Activated naive CD4-positive, alpha-beta T cell treated with anti-CD3 and anti-CD28 coated beads for 36 hours (primary cell): ENCODE measurements around the gene ATP1A2. TPM values are rescaled to one million over a fixed set of nuclear protein-coding genes. Genes with fewer than 3 reads are reported as not detected.

Experiments used
- CTCF ChIA-PET: fragments of 350-600 bp; sonication (Branson Sonifier 250); formaldehyde crosslinking; loops from one replicate; lab custom pipeline; 2021; ENCODE audit warnings: antibody characterized with exemption; lab: Charles Lee
- DNase-seq: peaks from one replicate; pipeline ENCODE4 v3.0.0-alpha.2; 2020
- H3K27ac Mint-ChIP-seq: one replicate; pipeline ENCODE4 v1.8.0; 2021; ENCODE audit warnings: mild to moderate bottlenecking, mixed read lengths
- H3K27me3 Mint-ChIP-seq: one replicate; pipeline ENCODE4 v1.8.0; 2021; ENCODE audit warnings: low read depth, mixed read lengths
- H3K36me3 Mint-ChIP-seq: one replicate; pipeline ENCODE4 v1.8.0; 2021; ENCODE audit warnings: low read depth, mixed read lengths
- H3K4me1 Mint-ChIP-seq: one replicate; pipeline ENCODE4 v1.8.0; 2021; ENCODE audit warnings: low read depth, mixed read lengths
- H3K4me3 Mint-ChIP-seq: one replicate; pipeline ENCODE4 v1.8.0; 2021; ENCODE audit warnings: mild to moderate bottlenecking, moderate library complexity, mixed read lengths
- H3K9me3 Mint-ChIP-seq: one replicate; pipeline ENCODE4 v1.8.0; 2021; ENCODE audit warnings: mixed read lengths
- intact Hi-C: fragments of 100-400 bp; cut with micrococcal nuclease; formaldehyde crosslinking; loops from one replicate; pipeline ENCODE4 v1.15.1; 2023
- total RNA-seq, 2 experiments: library from RNA; stranded (reverse); gene quantifications; one replicate each; pipeline ENCODE4 v1.2.3, GENCODE V29; 2021

Gene ATP1A2
- total RNA-seq, 2 experiments from 2014 or later = not detected

DNA sequence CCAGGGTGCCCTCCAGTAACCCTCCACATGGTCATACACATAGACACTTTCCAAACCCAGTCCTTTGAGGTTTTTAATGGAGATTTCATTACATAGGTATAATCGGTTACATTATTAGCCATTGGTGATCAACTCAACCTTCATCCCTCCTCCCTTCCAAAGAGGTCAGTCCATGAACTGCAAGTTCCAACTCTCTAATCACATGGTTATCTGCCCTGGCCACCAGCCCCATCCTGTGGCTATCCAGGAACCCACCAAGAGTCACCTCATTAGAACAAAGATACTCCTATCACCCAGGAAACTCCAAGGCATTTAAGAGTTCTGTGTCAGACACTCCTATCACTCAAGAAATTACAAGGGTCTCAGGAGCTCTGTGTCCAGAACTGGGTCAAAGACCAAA, 48.1 kb downstream of the ATP1A2 start:
- CTCF ChIA-PET = interaction anchor here (0.7 to 1.2 kb wide), 2 partner anchors 11 to 62 kb away, joined by 3 read pairs; no protein-coding TSS in a partner anchor
- intact Hi-C loops = no loop called here
- peaks cover 11% of the 10 kb centered on the region for H3K4me1 Mint-ChIP-seq
- DNase-seq = no peak
- H3K4me3 Mint-ChIP-seq = no peak overlapping the region
- no peaks in the 10 kb centered on the region for H3K27me3 Mint-ChIP-seq
- H3K36me3 Mint-ChIP-seq = no peaks in the 10 kb centered on the region
- H3K27ac Mint-ChIP-seq = no peak overlapping the region
- H3K9me3 Mint-ChIP-seq = no peaks in the 10 kb centered on the region

DNA sequence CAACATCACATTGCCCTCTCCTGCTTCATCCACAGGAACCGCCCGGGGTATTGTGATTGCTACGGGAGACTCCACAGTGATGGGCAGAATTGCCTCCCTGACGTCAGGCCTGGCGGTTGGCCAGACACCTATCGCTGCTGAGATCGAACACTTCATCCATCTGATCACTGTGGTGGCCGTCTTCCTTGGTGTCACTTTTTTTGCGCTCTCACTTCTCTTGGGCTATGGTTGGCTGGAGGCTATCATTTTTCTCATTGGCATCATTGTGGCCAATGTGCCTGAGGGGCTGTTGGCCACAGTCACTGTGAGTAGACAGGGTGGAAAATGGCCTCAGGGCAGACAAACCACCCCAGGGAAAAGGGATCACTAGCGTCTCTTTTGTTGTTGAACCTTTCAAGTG, 48.6 kb downstream of the ATP1A2 start:
- intact Hi-C loops = no loop called here
- DNase-seq = no peak
- no peak overlapping the region for H3K4me3 Mint-ChIP-seq
- no peaks in the 10 kb centered on the region for H3K9me3 Mint-ChIP-seq
- H3K36me3 Mint-ChIP-seq = no peaks in the 10 kb centered on the region
- CTCF ChIA-PET = interaction anchor here (0.7 to 1.2 kb wide), 2 partner anchors 11 to 63 kb away, joined by 3 read pairs; no protein-coding TSS in a partner anchor
- H3K4me1 Mint-ChIP-seq = peaks cover 11% of the 10 kb centered on the region
- no peak overlapping the region for H3K27ac Mint-ChIP-seq
- H3K27me3 Mint-ChIP-seq = no peaks in the 10 kb centered on the region

DNA sequence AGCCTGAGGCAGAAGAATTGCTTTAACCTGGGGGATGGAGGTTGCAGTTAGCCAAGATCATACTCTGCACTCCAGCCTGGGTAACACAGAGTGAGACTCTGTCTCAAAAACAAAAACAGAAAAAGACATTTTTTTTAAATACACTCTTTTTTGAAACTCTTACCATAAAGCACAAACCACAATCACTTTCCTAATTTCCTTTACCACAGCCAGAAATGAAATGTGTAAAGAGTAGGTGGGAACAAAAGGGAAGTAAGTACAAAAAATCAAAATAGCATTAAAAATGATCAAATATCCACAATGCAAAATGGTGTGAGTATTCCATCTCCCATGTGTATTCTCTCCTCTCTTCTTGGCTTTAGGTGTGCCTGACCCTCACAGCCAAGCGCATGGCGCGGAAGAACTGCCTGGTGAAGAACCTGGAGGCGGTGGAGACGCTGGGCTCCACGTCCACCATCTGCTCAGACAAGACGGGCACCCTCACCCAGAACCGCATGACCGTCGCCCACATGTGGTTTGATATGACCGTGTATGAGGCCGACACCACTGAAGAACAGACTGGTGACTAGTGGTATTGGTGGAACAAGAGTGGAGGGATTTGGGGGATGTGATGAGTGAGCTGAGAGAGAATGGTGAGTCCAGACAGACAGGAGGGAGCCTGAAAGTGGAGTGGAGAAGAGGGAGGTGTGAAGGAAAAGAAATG, 50.8 kb downstream of the ATP1A2 start:
- H3K27me3 Mint-ChIP-seq = peaks cover 2% of the 10 kb centered on the region
- no peak overlapping the region for H3K27ac Mint-ChIP-seq
- peaks cover 20% of the 10 kb centered on the region for H3K4me1 Mint-ChIP-seq
- intact Hi-C loops = no loop called here
- H3K9me3 Mint-ChIP-seq = no peaks in the 10 kb centered on the region
- DNase-seq = no peak
- CTCF ChIA-PET = interaction anchor here (0.7 to 0.8 kb wide), 2 partner anchors 55 to 80 kb away, joined by 4 to 6 read pairs; no protein-coding TSS in a partner anchor
- no peak overlapping the region for H3K4me3 Mint-ChIP-seq
- H3K36me3 Mint-ChIP-seq = no peaks in the 10 kb centered on the region

DNA sequence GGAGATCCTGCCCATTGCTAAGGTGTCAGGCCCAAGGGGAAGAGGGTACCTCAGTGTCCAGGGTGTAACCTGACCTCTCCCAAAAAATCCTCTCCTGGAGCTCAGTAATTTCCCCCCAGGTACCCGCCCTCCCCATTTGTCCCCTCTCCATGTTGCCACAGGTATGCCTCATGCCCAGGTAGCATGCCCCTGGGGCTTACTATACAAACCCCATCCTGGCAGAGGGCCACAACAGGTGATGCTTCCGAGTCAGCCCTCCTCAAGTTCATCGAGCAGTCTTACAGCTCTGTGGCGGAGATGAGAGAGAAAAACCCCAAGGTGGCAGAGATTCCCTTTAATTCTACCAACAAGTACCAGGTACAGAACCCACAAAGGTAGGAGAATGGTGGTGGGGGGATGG, 51.5 kb downstream of the ATP1A2 start:
- DNase-seq = no peak
- H3K27ac Mint-ChIP-seq = no peak overlapping the region
- intact Hi-C loops = no loop called here
- CTCF ChIA-PET = interaction anchor here (1.1 kb wide), 1 partner anchor 88 kb away, joined by 3 read pairs; no protein-coding TSS in a partner anchor
- H3K27me3 Mint-ChIP-seq = peaks cover 2% of the 10 kb centered on the region
- H3K4me1 Mint-ChIP-seq = peaks cover 20% of the 10 kb centered on the region
- no peaks in the 10 kb centered on the region for H3K9me3 Mint-ChIP-seq
- H3K36me3 Mint-ChIP-seq = no peaks in the 10 kb centered on the region
- H3K4me3 Mint-ChIP-seq = no peak overlapping the region

DNA sequence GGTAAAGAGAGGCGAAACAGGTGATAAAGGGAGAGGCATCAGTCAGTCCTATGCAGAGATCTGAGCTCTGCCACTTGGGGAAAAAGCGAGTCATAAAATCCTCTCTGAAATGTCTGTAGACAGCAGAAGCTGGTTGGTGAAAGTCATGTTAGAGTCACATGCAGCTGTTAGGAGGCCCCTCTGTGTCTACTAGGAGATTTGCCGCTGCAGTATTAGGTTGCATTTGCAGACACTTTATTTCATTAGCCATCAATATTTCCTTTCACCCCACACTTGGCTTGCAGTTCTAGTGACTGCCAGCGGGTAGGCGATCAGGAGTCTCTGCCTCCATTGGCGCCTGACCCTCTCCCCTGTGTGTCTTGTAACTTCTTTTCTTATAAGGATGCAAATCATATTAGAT, 52.0 kb downstream of the ATP1A2 start:
- peaks cover 20% of the 10 kb centered on the region for H3K4me1 Mint-ChIP-seq
- H3K27me3 Mint-ChIP-seq = peaks cover 2% of the 10 kb centered on the region
- intact Hi-C loops = no loop called here

DNA sequence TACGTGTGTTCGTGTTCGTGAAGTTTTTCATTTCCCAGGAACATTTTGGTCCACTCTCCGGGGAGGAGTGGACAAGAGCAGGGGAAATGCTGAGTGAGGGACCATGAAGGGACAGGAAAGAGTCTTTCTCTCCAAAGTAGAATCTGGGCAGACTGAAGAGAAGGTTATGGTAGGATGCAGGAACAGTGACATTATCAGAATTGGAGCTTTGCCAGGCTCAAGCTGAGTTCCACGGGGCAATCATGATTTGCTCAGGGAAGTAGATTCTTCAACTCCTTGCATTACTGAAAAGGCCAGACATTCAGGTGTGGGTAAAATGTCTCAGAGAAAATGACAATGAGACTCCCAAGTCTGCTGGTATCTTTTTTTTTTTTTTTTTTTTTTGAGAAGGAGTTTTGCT, 52.5 kb downstream of the ATP1A2 start:
- CTCF ChIA-PET = interaction anchor here (1.1 to 1.5 kb wide), 3 partner anchors 11 to 123 kb away, joined by 3 to 4 read pairs (median 3); no protein-coding TSS in a partner anchor
- Mint-ChIP-seq H3K27me3 (peaks cover 2% of the 10 kb centered on the region), H3K9me3 (no peaks in the 10 kb centered on the region), H3K27ac (no peak overlapping the region), H3K4me3 (no peak overlapping the region), H3K36me3 (no peaks in the 10 kb centered on the region), H3K4me1 (peaks cover 20% of the 10 kb centered on the region)
- no peak for DNase-seq
- intact Hi-C loops = no loop called here

More for the DNA sequence above, 52.0 kb downstream of the ATP1A2 start:
- peak; percentile 55 for DNase-seq
- CTCF ChIA-PET = interaction anchor here (1.1 kb wide), 2 partner anchors 89 to 124 kb away, joined by 3 read pairs; no protein-coding TSS in a partner anchor
- Mint-ChIP-seq H3K36me3 (no peaks in the 10 kb centered on the region), H3K27ac (no peak overlapping the region), H3K4me3 (no peak overlapping the region), H3K9me3 (no peaks in the 10 kb centered on the region)

DNA sequence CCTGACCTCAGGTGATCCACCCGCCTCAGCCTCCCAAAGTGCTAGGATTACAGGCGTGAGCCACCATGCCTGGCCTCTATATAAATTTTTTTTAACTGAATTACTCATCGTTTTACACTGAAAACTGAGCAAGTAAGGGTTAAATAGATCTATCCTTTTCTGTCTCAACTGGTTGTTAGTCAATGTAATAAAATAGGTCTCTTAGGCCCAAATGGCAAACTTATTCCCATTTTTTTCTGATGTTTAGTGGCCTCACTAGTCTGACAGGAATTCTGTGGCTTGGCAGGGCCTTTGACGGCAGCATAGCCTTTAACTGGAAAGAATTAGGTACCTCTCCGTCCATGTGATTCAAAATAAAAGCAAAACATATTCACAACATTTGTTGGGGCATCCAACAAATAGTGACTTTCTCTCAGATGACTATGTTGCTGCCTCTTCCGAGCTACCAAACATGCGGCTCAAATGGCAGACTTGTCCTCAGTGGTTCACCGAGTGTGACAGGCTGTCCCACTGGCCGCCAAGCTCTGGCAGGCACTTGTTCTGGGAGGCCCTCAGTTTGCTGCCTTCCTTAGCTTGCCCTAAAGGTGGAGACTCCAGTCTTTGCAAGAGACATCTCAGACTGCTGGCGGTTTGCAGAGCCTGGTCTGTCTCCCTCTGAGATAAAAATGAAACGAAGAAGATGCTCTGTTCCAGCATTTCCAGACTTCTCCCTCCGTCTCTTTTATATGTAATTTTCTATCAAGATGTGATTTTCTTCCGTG, 53.2 kb downstream of the ATP1A2 start:
- peaks cover 20% of the 10 kb centered on the region for H3K4me1 Mint-ChIP-seq
- H3K4me3 Mint-ChIP-seq = no peak overlapping the region
- CTCF ChIA-PET = interaction anchor here (0.7 to 1.5 kb wide), 4 partner anchors 12 to 208 kb away, joined by 3 to 4 read pairs (median 3); no protein-coding TSS in a partner anchor
- no peak for DNase-seq
- no peak overlapping the region for H3K27ac Mint-ChIP-seq
- H3K9me3 Mint-ChIP-seq = no peaks in the 10 kb centered on the region
- H3K36me3 Mint-ChIP-seq = no peaks in the 10 kb centered on the region
- peaks cover 2% of the 10 kb centered on the region for H3K27me3 Mint-ChIP-seq
- intact Hi-C loops = loop anchor here (1.0 kb wide), 1 partner anchor 67 kb away; no protein-coding TSS in a partner anchor

DNA sequence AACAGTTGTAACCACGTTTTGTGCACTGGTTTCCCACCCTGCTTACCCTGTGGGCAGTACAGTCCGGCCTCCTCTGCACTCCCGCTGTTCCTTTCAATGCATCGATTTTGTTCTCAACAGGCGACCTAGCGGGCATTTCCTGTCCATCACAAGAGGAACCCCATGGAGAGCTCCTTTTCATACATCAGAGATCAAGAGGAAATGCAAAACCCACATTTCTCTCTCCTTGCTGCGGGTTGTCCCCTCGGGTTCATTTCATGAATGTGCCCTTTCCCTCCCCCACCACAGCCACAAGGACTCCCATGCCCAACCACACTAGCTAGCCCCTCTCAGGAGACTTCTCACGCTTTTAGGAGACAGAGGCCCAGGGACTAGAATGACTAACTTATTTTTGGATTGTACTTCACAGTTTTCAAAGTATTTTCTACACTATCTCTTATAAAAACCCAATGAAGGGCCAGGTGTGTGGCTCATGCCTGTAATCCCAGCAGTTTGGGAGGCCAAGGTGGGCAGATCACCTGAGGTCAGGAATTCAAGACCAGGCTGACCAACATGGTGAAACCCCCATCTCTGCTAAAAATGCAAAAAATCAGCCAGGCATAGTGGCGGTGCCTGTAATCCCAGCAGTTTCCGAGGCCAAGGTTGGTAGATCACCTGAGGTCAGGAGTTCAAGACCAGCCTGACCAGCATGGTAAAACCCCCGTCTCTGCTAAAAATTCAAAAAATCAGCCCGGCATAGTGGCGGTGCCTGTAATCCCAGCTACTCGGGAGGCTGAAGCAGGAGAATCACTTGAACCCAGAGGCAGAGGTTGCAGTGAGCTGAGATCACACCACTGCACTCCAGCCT, 54.2 kb downstream of the ATP1A2 start:
- H3K9me3 Mint-ChIP-seq = no peaks in the 10 kb centered on the region
- no peaks in the 10 kb centered on the region for H3K36me3 Mint-ChIP-seq
- intact Hi-C loops = loop anchor here (1.0 kb wide), 1 partner anchor 68 kb away; no protein-coding TSS in a partner anchor
- CTCF ChIA-PET = interaction anchor here (0.7 to 1.0 kb wide), 2 partner anchors 82 to 207 kb away, joined by 3 read pairs; no protein-coding TSS in a partner anchor
- H3K27ac Mint-ChIP-seq = no peak overlapping the region
- H3K4me1 Mint-ChIP-seq = peaks cover 20% of the 10 kb centered on the region
- peaks cover 2% of the 10 kb centered on the region for H3K27me3 Mint-ChIP-seq
- DNase-seq = peak; percentile 70
- H3K4me3 Mint-ChIP-seq = no peak overlapping the region

DNA sequence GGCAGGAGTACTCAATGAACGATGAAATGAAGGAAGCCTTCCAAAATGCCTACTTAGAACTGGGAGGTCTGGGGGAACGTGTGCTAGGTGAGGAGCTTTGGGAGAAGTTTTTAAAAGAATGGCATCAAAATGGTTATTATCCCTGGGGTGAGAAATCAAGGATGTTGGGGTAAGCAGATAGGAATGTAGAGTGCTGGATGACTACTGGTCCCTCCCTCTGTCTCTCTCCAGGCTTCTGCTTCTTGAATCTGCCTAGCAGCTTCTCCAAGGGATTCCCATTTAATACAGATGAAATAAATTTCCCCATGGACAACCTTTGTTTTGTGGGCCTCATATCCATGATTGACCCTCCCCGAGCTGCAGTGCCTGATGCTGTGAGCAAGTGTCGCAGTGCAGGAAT, 55.8 kb downstream of the ATP1A2 start:
- H3K4me3 Mint-ChIP-seq = no peak overlapping the region
- CTCF ChIA-PET = interaction anchor here (0.9 to 1.1 kb wide), 3 partner anchors 11 to 70 kb away, joined by 3 to 4 read pairs (median 3); no protein-coding TSS in a partner anchor
- intact Hi-C loops = no loop called here
- no peaks in the 10 kb centered on the region for H3K9me3 Mint-ChIP-seq
- no peak overlapping the region for H3K27ac Mint-ChIP-seq
- H3K4me1 Mint-ChIP-seq = peaks cover 20% of the 10 kb centered on the region
- no peak for DNase-seq
- H3K27me3 Mint-ChIP-seq = peaks cover 2% of the 10 kb centered on the region
- no peaks in the 10 kb centered on the region for H3K36me3 Mint-ChIP-seq

DNA sequence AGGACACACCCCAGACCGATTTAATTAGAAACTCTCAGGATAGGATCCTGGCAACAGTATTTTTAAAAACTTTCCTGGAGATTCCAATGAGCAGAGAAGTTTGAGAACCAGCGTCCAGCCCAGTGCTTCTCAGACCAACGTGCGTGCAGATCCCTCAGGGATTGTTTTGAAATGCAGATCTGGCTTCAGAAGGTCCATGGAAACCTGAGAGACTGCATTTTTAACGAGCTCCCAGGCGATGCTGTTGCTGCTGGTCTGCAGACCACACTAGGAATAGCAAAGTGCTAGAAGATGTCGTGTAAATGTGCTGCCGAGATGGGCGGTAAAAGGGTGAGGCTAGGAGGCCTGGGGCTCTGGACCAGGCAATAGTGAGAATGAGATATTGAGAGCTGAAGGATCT, 56.4 kb downstream of the ATP1A2 start:
- Mint-ChIP-seq H3K9me3 (no peaks in the 10 kb centered on the region), H3K4me1 (peaks cover 18% of the 10 kb centered on the region), H3K36me3 (no peaks in the 10 kb centered on the region), H3K27ac (no peak overlapping the region), H3K4me3 (no peak overlapping the region), H3K27me3 (peaks cover 2% of the 10 kb centered on the region)
- intact Hi-C loops = no loop called here
- CTCF ChIA-PET = interaction anchor here (0.6 to 1.2 kb wide), 5 partner anchors 11 to 207 kb away, joined by 3 to 4 read pairs (median 3); no protein-coding TSS in a partner anchor
- no peak for DNase-seq

DNA sequence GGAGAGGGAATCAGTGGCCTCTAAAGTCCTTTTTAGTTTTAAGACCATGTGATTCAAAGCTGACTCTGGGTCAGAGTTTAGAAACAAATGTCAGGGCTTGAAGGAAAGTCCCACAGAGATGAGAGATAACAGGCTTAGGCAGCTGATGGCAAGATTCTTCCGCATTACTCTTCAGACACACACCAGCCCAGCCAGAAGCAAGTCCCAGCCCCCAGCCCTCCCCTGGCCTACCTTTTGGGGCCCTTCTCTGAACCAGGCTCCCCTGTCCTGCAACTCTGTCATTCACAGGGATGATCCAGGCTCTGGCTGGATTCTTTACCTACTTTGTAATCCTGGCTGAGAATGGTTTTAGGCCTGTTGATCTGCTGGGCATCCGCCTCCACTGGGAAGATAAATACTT, 61.7 kb downstream of the ATP1A2 start:
- Mint-ChIP-seq H3K4me1 (no peaks in the 10 kb centered on the region), H3K27me3 (peaks cover 4% of the 10 kb centered on the region), H3K36me3 (no peaks in the 10 kb centered on the region), H3K4me3 (no peak overlapping the region), H3K9me3 (no peaks in the 10 kb centered on the region), H3K27ac (no peak overlapping the region)
- DNase-seq = no peak
- intact Hi-C loops = no loop called here
- CTCF ChIA-PET = no interaction called here
